BJ (cell line): ENCODE data around the gene SYS1. TPM values are rescaled to one million over a fixed set of nuclear protein-coding genes. Genes with fewer than 3 reads are reported as not detected.
"Not testable (repeated sequence)": the region's sequence is repeated elsewhere in the genome, so short reads cannot be mapped to it uniquely, and the experiment has no call there.

Experiments
- CTCF ChIA-PET: fragments of 350-600 bp; formaldehyde crosslinking; extraction: SDS; loops from one replicate; lab custom pipeline; 2021; ENCODE audit warnings: antibody characterized with exemption, inconsistent platforms; lab: Yijun Ruan, JAX
- POLR2A ChIA-PET: fragments of 300-600 bp; sonication (Branson Sonifier 250); formaldehyde crosslinking; extraction: SDS; loops from one replicate; lab custom pipeline; 2021; ENCODE audit warnings: antibody characterized with exemption; lab: Charles Lee
- DNase-seq: peaks from one replicate; pipeline ENCODE4 v3.0.0-alpha.2; 2011; ENCODE audit warnings: low read depth
- H3K27me3 ChIP-seq: 2 replicates; pipeline ENCODE4 v1.6.0; 2011; ENCODE audit warnings: low read length; ENCODE audit not compliant: control insufficient read depth, insufficient read depth
- H3K36me3 ChIP-seq: 2 replicates; pipeline ENCODE4 v1.5.1; 2011; ENCODE audit warnings: low read length; ENCODE audit not compliant: control insufficient read depth, insufficient read depth
- H3K4me3 ChIP-seq: 2 replicates; pipeline ENCODE4 v1.5.1; 2011; ENCODE audit warnings: low read depth, mild to moderate bottlenecking, control low read depth, low read length
- polyA plus RNA-seq: library from polyadenylated mRNA; depleted of rRNA; stranded (reverse); fragments of >200 nt; gene quantifications from 2 replicates; pipeline ENCODE4 v1.2.3, GENCODE V29; 2011
- TF ChIP-seq, protein P1 (sequence below): IDR thresholded peaks from 2 replicates; pipeline ENCODE4 v1.5.1; 2011; ENCODE audit warnings: low read depth, mild to moderate bottlenecking, control low read depth, inconsistent platforms, low read length, moderate library complexity; ENCODE audit not compliant: insufficient read depth

Gene SYS1
- polyA plus RNA-seq, 1 experiment, result 71.4 TPM

DNA sequence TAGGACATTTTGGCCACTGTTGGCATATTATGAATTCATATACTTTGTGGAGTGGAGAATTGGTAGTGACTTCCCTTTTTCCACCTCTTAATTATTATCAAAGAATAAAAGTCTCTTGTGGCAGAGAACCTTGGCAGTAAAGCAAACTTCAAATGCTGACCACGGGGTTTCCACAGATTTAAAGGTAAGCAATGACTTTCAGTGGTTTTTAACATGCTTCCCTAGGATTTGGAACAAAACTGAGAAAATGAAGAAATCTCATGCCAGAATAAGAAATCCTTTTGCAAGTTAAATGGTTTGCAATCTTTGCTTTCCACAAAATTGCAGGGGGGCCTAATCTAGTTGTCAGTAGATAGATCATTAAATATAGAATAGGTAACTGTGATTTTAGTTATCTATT is 12.7 kb upstream of the SYS1 start:
- ChIA-PET CTCF (no interaction called here), POLR2A (no interaction called here)
- TF ChIP-seq, protein P1, sequence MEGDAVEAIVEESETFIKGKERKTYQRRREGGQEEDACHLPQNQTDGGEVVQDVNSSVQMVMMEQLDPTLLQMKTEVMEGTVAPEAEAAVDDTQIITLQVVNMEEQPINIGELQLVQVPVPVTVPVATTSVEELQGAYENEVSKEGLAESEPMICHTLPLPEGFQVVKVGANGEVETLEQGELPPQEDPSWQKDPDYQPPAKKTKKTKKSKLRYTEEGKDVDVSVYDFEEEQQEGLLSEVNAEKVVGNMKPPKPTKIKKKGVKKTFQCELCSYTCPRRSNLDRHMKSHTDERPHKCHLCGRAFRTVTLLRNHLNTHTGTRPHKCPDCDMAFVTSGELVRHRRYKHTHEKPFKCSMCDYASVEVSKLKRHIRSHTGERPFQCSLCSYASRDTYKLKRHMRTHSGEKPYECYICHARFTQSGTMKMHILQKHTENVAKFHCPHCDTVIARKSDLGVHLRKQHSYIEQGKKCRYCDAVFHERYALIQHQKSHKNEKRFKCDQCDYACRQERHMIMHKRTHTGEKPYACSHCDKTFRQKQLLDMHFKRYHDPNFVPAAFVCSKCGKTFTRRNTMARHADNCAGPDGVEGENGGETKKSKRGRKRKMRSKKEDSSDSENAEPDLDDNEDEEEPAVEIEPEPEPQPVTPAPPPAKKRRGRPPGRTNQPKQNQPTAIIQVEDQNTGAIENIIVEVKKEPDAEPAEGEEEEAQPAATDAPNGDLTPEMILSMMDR, result no peak
- no peak for DNase-seq
- Histone ChIP-seq H3K36me3 (peaks cover 3% of the 10 kb centered on the region; the same call in 1 of the 2 replicates), H3K27me3 (no peaks in the 10 kb centered on the region), H3K4me3 (no peak overlapping the region)

DNA sequence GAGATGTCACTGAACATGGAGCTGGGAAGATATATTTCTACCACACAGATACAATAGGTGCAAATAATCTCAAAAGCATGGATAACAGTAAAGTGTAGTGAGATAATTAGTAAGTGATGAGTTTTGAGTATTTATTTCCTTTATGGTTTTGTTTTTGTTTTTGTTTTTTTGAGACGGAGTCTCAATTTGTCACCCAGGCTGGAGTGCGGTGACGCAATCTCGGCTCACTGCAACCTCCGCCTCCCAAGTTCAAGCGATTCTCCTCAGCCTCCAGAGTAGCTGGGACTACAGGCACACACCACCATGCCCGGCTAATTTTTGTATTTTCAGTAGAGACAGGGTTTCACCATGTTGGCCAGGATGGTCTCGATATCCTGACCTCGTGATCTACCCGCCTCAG is 12.2 kb upstream of the SYS1 start:
- CTCF ChIA-PET, result interaction anchor here (1.1 to 2.6 kb wide), 2 partner anchors 12 to 57 kb away, joined by 3 to 13 read pairs; partner anchors contain the start of gene SYS1
- DNase-seq, H3K36me3 ChIP-seq, H3K4me3 ChIP-seq, POLR2A ChIA-PET, H3K27me3 ChIP-seq: not testable (repeated sequence)

DNA sequence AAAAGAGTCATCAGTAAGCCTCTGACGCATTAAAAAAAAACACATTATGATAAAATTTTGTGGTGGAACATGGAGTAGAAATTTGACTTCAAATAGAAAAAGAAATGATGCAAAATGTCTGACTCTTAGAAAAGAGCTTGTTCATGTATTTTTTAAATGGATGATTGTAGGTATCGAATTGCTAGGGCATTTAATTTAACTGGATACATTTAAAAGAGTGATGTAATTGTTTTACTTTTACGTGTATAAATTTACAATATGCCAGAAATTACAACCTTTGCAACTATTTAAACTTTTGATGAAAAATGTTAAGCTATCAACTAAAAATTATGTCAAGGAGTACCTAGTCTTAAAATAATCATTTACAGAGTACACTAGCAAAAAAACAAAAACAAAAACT is 10.2 kb upstream of the SYS1 start:
- TF ChIP-seq, protein P1, result no peak
- no peaks in the 10 kb centered on the region for H3K36me3 ChIP-seq
- CTCF ChIA-PET, result interaction anchor here (0.9 to 2.6 kb wide), 2 partner anchors 10 to 84 kb away, joined by 7 to 13 read pairs; partner anchors contain the start of gene SYS1
- no peaks in the 10 kb centered on the region for H3K27me3 ChIP-seq
- no peak overlapping the region for H3K4me3 ChIP-seq
- POLR2A ChIA-PET, result no interaction called here
- DNase-seq, result no peak

DNA sequence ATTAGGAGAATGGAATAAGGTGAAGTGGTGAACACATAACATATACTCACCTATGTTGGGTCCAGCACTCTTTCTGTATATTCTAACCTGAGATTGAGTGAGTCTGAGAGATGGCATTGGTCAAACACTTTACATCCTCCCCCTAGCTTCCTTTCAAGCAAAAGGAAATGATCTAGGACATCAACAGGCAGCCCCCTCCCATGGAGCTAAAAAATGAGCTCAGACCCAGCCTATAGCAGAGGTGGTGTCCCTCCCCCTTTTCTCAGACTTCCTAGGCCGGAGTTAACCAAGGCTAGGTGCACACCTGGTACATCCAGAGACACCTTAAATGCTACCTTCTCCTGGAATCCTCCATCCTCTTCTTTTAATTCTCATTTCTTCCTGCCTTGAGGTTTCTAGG is 9.2 kb upstream of the SYS1 start:
- CTCF ChIA-PET, result interaction anchor here (0.6 to 0.9 kb wide), 2 partner anchors 12 to 17 kb away, joined by 3 read pairs; no protein-coding TSS in a partner anchor
- Histone ChIP-seq H3K4me3 (no peak overlapping the region), H3K36me3 (no peaks in the 10 kb centered on the region), H3K27me3 (no peaks in the 10 kb centered on the region)
- POLR2A ChIA-PET, result no interaction called here
- DNase-seq, result no peak
- TF ChIP-seq, protein P1, result no peak

DNA sequence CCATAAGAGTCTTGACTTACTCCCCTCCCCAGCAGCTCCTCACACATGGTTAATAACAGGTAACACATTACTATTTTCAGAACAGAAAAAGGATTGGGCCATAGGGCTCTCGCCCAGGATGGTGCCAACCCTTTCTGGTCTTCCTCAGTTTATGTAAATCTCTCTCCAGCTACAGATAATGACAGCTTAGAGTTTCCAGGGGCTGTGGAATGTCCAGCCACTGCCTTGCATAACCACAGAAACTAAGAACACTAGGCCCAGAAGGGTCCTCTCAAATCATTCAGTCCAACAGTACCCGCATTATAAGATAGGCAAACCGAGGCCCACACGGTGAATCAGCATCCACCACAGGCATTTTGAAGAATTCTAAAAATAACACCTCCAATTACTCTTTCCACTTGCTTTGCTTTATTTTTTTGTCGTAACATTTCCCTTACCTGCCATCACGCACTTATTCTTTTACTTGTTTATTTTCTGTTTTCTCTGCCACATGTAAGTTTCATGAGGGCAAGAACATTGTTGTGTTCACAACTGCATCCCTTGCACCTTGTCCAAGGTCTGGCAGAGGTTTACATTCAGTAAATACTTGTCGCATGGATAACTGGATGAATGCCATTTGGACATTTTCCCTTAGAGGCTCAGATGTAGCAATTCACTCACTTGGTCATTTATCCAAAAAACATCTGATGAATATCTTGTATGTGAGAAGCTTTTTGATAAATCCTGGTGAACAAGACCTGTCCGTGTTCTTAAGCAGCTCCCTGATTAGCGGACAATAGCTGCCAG is 8.3 kb upstream of the SYS1 start:
- no peaks in the 10 kb centered on the region for H3K36me3 ChIP-seq
- H3K4me3 ChIP-seq, result no peak overlapping the region
- H3K27me3 ChIP-seq, result no peaks in the 10 kb centered on the region
- TF ChIP-seq, protein P1, result no peak
- no peak for DNase-seq
- POLR2A ChIA-PET, result no interaction called here
- CTCF ChIA-PET, result interaction anchor here (0.6 to 1.5 kb wide), 5 partner anchors 12 to 34 kb away, joined by 3 to 4 read pairs (median 3); no protein-coding TSS in a partner anchor
